ENCODE data around the gene ALDH5A1.

GRCh38 chr6:24537082-24537699, 42.4 kb downstream of the ALDH5A1 start:
- TF ChIP-seq CTCF (IDR thresholded peaks at IDR 0.05) (no peak), POLR2A (IDR thresholded peaks at IDR 0.05) (no peak)

All from uterus (tissue), 2 donors.